DND-41 (cell line): ENCODE results near the gene TMEM209.

Experiments used
- EZH2 ChIP-seq: IDR thresholded peaks from 3 replicates; pipeline ENCODE4 v1.6.1; 2012; ENCODE audit warnings: borderline replicate concordance, low read depth, mild to moderate bottlenecking, moderate library complexity, low read length, inconsistent platforms; ENCODE audit not compliant: severe bottlenecking
- TF ChIP-seq, protein P1 (sequence below): IDR thresholded peaks from 2 replicates; pipeline ENCODE4 v1.5.1; 2012; ENCODE audit warnings: borderline replicate concordance, low read length, moderate library complexity, mild to moderate bottlenecking; ENCODE audit not compliant: poor library complexity, severe bottlenecking; ENCODE audit errors: extremely low read depth

- no peak for TF ChIP-seq EZH2
- TF ChIP-seq, protein P1, sequence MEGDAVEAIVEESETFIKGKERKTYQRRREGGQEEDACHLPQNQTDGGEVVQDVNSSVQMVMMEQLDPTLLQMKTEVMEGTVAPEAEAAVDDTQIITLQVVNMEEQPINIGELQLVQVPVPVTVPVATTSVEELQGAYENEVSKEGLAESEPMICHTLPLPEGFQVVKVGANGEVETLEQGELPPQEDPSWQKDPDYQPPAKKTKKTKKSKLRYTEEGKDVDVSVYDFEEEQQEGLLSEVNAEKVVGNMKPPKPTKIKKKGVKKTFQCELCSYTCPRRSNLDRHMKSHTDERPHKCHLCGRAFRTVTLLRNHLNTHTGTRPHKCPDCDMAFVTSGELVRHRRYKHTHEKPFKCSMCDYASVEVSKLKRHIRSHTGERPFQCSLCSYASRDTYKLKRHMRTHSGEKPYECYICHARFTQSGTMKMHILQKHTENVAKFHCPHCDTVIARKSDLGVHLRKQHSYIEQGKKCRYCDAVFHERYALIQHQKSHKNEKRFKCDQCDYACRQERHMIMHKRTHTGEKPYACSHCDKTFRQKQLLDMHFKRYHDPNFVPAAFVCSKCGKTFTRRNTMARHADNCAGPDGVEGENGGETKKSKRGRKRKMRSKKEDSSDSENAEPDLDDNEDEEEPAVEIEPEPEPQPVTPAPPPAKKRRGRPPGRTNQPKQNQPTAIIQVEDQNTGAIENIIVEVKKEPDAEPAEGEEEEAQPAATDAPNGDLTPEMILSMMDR = no peak
Measured at GRCh38 chr7:130135208-130136205, 69.7 kb downstream of the TMEM209 start.
